ENCODE data around the gene ARL15.
"Not testable (repeated sequence)": the region's sequence is repeated elsewhere in the genome, so short reads cannot be mapped to it uniquely, and the experiment has no call there.

The ARL15 gene

GRCh38 chr5:53891159-53891558, 419.2 kb downstream of the ARL15 start:
- no peaks in the 10 kb centered on the region for H3K4me1 Mint-ChIP-seq
- H3K36me3 Mint-ChIP-seq = peaks cover 7% of the 10 kb centered on the region
- H3K27me3 Mint-ChIP-seq = no peaks in the 10 kb centered on the region
- no peak overlapping the region for H3K4me3 Mint-ChIP-seq
- no peaks in the 10 kb centered on the region for H3K9me3 Mint-ChIP-seq
- no peak overlapping the region for H3K27ac Mint-ChIP-seq

- no peaks in the 10 kb centered on the region for H3K9me3 Mint-ChIP-seq
- no peak overlapping the region for H3K27ac Mint-ChIP-seq
- H3K27me3 Mint-ChIP-seq = no peaks in the 10 kb centered on the region
- no peak overlapping the region for H3K4me3 Mint-ChIP-seq
- H3K36me3 Mint-ChIP-seq = peaks cover 7% of the 10 kb centered on the region
- H3K4me1 Mint-ChIP-seq = no peaks in the 10 kb centered on the region
Observed at GRCh38 chr5:53890490-53890889, 419.9 kb downstream of the ARL15 start.

GRCh38 chr5:53884844-53885243, 425.5 kb downstream of the ARL15 start:
- no peak overlapping the region for H3K4me3 Mint-ChIP-seq
- no peak overlapping the region for H3K27ac Mint-ChIP-seq
- no peaks in the 10 kb centered on the region for H3K9me3 Mint-ChIP-seq
- H3K36me3 Mint-ChIP-seq = peaks cover 9% of the 10 kb centered on the region
- peaks cover 4% of the 10 kb centered on the region for H3K4me1 Mint-ChIP-seq
- no peaks in the 10 kb centered on the region for H3K27me3 Mint-ChIP-seq

- no peak overlapping the region for H3K4me3 Mint-ChIP-seq
- H3K27ac Mint-ChIP-seq = no peak overlapping the region
- H3K4me1 Mint-ChIP-seq = peaks cover 4% of the 10 kb centered on the region
- no peaks in the 10 kb centered on the region for H3K9me3 Mint-ChIP-seq
- peaks cover 9% of the 10 kb centered on the region for H3K36me3 Mint-ChIP-seq
- H3K27me3 Mint-ChIP-seq = no peaks in the 10 kb centered on the region
Observed at GRCh38 chr5:53884417-53884816, 426.0 kb downstream of the ARL15 start.

GRCh38 chr5:53882676-53883031, 427.7 kb downstream of the ARL15 start:
- Mint-ChIP-seq H3K4me3 (no peak overlapping the region), H3K9me3 (no peaks in the 10 kb centered on the region), H3K4me1 (peaks cover 4% of the 10 kb centered on the region), H3K27me3 (no peaks in the 10 kb centered on the region), H3K27ac (no peak overlapping the region), H3K36me3 (peaks cover 9% of the 10 kb centered on the region)

- no peaks in the 10 kb centered on the region for H3K9me3 Mint-ChIP-seq
- H3K4me3 Mint-ChIP-seq = no peak overlapping the region
- peaks cover 4% of the 10 kb centered on the region for H3K4me1 Mint-ChIP-seq
- H3K36me3 Mint-ChIP-seq = peaks cover 9% of the 10 kb centered on the region
- no peak overlapping the region for H3K27ac Mint-ChIP-seq
- no peaks in the 10 kb centered on the region for H3K27me3 Mint-ChIP-seq
Observed at GRCh38 chr5:53882006-53882675, 428.2 kb downstream of the ARL15 start.

GRCh38 chr5:53879708-53880323, 430.6 kb downstream of the ARL15 start:
- Mint-ChIP-seq H3K27ac (no peak overlapping the region), H3K4me1 (peaks cover under 1% of the 10 kb centered on the region), H3K27me3 (no peaks in the 10 kb centered on the region), H3K4me3 (no peak overlapping the region), H3K36me3 (peaks cover 2% of the 10 kb centered on the region), H3K9me3 (no peaks in the 10 kb centered on the region)

- Mint-ChIP-seq H3K9me3 (no peaks in the 10 kb centered on the region), H3K4me3 (no peak overlapping the region), H3K36me3 (peaks cover 2% of the 10 kb centered on the region), H3K4me1 (no peaks in the 10 kb centered on the region), H3K27ac (no peak overlapping the region), H3K27me3 (no peaks in the 10 kb centered on the region)
Observed at GRCh38 chr5:53878015-53878414, 432.4 kb downstream of the ARL15 start.

- Mint-ChIP-seq H3K9me3 (no peaks in the 10 kb centered on the region), H3K4me3 (no peak overlapping the region), H3K27ac (no peak overlapping the region), H3K36me3 (peaks cover 2% of the 10 kb centered on the region), H3K27me3 (no peaks in the 10 kb centered on the region), H3K4me1 (no peaks in the 10 kb centered on the region)
Observed at GRCh38 chr5:53877243-53877642, 433.1 kb downstream of the ARL15 start.

- no peaks in the 10 kb centered on the region for H3K4me1 Mint-ChIP-seq
- peaks cover 1% of the 10 kb centered on the region for H3K27me3 Mint-ChIP-seq
- no peaks in the 10 kb centered on the region for H3K9me3 Mint-ChIP-seq
- no peak overlapping the region for H3K27ac Mint-ChIP-seq
- H3K36me3 Mint-ChIP-seq = peaks cover 2% of the 10 kb centered on the region
- H3K4me3 Mint-ChIP-seq = no peak overlapping the region
Observed at GRCh38 chr5:53874409-53874808, 436.0 kb downstream of the ARL15 start.

- Mint-ChIP-seq H3K27ac (no peak overlapping the region), H3K27me3 (peaks cover 3% of the 10 kb centered on the region), H3K4me3 (no peak overlapping the region), H3K9me3 (no peaks in the 10 kb centered on the region), H3K4me1 (no peaks in the 10 kb centered on the region), H3K36me3 (no peaks in the 10 kb centered on the region)
Observed at GRCh38 chr5:53873235-53873634, 437.1 kb downstream of the ARL15 start.

- Mint-ChIP-seq H3K36me3 (no peaks in the 10 kb centered on the region), H3K4me1 (no peaks in the 10 kb centered on the region), H3K9me3 (peaks cover 2% of the 10 kb centered on the region), H3K27me3 (peaks cover 7% of the 10 kb centered on the region), H3K27ac (no peak overlapping the region), H3K4me3 (no peak overlapping the region)
Observed at GRCh38 chr5:53871775-53872174, 438.6 kb downstream of the ARL15 start.

GRCh38 chr5:53871050-53871449, 439.3 kb downstream of the ARL15 start:
- H3K4me1 Mint-ChIP-seq = no peaks in the 10 kb centered on the region
- H3K36me3 Mint-ChIP-seq = no peaks in the 10 kb centered on the region
- H3K27me3 Mint-ChIP-seq = peaks cover 11% of the 10 kb centered on the region
- no peak overlapping the region for H3K27ac Mint-ChIP-seq
- H3K9me3 Mint-ChIP-seq = peaks cover 4% of the 10 kb centered on the region
- H3K4me3 Mint-ChIP-seq = no peak overlapping the region

- H3K4me3 Mint-ChIP-seq = no peak overlapping the region
Observed at GRCh38 chr5:53858700-53859456, 451.5 kb downstream of the ARL15 start.

GRCh38 chr5:53856506-53856905, 453.9 kb downstream of the ARL15 start:
- H3K4me3 Mint-ChIP-seq = no peak overlapping the region
- no peaks in the 10 kb centered on the region for H3K4me1 Mint-ChIP-seq
- peaks cover 2% of the 10 kb centered on the region for H3K36me3 Mint-ChIP-seq
- peaks cover 13% of the 10 kb centered on the region for H3K27me3 Mint-ChIP-seq
- H3K27ac Mint-ChIP-seq = no peak overlapping the region
- no peaks in the 10 kb centered on the region for H3K9me3 Mint-ChIP-seq

More at GRCh38 chr5:53858700-53859456, 451.5 kb downstream of the ARL15 start:
- H3K27ac Mint-ChIP-seq = no peak overlapping the region
- peaks cover 11% of the 10 kb centered on the region for H3K27me3 Mint-ChIP-seq
- peaks cover 2% of the 10 kb centered on the region for H3K36me3 Mint-ChIP-seq
- no peaks in the 10 kb centered on the region for H3K4me1 Mint-ChIP-seq
- no peaks in the 10 kb centered on the region for H3K9me3 Mint-ChIP-seq

- H3K27me3 Mint-ChIP-seq, H3K36me3 Mint-ChIP-seq, H3K4me1 Mint-ChIP-seq, H3K27ac Mint-ChIP-seq, H3K4me3 Mint-ChIP-seq, H3K9me3 Mint-ChIP-seq: not testable (repeated sequence)
Observed at GRCh38 chr5:53836851-53837430, 473.4 kb downstream of the ARL15 start.
